Measurements from ENCODE around the gene LENG1.
A peak's percentile ranks its signal among the peaks of the same experiment; 100 is the strongest.

The LENG1 gene

DNA sequence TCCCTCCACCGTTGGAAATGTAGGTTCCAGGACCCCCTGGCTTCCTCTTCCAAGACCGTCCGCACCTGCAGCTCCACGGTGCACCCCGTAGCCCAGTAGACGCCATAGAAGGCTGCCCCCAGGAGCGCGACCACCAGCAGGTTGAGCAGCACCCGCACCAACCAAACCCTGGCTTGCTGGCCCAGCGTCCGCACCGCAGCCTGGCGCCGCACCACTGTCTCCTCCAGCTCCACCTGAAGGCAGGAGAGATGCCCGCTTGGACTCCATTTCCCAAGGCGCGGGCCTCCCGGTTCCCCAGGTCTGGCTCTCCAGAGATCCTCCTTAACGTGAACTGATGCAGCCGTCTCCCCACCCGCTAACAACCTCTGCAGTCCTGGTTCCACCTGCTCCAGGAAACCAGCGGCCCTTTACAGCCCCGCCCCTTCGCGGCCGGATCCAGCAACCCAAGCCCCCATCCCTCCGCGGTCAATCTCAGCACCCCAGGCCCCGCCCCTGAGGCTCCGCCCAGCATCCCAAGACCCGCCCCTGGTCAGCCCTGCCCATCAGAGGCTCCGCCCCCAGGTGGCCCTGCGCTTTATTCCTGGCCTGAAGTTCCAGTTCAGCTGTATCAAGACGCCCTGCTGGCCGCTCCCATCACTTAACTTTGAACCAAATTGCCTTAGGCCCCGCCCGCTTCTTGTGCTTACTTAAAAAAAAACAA lies 5.0 kb upstream of the LENG1 start:
- DNase-seq (ENCODE audit: low read depth): peak; percentile 20

DNA sequence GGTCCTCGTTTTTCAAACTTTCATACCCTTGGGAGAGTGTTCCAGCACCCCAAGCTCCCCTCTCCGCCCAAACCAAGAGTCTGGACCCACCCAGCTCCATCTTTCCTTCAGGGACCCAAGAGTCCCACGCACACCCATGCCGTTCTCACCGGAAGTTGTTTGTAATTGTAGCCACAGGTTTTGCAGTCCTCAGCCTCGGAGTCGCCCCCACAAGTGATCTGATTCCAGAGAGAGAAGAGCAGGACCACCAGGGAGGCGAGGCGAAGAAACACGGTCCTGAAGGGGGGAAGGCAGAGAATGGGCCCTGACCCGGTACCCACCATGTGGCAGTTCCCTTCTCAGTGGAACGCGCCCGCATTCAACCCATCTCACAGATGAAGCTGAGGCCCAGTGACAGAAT lies 3.4 kb upstream of the LENG1 start:
- DNase-seq (ENCODE audit: low read depth): no peak

DNA sequence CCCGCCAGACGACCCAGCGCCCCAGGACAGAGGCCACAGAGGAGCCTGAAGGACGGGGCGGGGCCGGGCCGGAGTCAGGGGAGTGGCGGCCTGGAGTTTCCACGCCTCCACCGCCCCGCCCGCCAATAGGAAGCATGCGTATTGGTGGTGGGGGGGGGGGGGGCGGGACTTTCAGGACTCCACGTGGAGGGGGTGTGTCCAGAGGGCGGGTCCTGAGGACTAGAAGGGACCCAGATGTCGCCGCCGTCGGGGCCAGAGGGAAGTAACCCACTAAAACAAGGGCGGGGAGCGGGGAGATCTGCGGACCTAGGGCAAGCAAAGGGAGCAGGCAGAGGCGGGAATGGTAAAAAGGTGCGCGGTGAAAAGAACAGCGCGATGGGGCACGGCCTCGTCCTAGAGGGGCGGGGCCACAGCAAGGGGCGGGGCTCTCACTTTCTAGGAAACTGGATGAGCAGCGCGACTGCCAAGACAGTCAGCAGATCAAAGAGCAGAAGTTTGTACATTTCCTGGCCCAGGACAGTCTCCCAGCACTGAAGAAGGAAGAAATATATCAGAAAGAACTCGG lies 2.8 kb upstream of the LENG1 start:
- DNase-seq (ENCODE audit: low read depth): peak; percentile 72

DNA sequence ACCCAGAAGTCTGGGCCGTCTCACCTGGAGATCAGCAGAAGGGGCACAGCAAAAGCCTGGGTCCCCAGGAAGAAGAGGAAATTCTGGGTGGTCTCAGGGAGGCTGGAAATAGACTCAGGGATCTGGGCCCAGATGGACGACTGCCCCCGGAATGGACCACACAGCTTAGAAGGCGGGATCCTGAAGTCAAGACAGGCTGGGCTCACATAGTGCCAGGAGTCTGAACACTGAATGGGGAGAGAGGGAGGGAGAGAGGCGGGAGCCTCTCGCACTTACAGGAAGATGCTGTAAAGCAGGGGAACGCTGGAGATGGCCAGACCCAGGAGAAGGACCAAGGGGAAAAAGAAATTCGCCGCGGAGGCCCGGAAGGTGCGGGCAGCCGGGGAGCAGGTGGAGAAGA lies 1.3 kb upstream of the LENG1 start:
- no peak for DNase-seq (ENCODE audit: low read depth)

DNA sequence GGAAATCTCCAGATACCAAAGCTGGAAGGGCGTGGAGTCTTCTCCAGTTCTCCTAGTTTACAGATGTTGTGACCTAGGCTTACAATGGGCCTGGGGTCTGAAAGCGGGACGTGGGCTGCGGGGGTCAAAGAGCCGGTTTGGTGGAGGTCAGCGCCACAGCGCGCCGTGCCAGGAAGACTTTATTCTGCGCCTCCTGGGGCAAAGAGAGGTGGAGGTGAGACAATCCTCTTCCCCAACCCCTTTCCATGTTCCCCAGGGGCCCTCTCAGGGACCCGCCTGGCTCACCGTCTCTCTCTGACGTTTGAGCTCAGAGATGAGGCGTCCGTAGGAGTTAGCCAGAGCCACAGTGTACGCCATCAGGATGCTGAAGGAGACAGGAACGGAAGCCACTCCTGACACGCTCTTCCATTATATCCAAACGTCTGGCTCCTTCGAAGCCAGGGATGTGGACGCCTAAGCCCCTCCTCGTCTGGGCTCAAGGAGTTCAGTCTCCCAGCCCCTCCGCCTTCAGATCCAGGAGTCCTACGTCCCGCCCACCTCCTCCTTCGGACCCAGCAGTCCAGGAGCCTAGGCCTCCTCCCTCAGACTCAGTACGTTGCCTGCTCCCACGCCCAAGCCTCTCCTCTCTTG lies 776 bp upstream of the LENG1 start:
- peak; percentile 34 for DNase-seq (ENCODE audit: low read depth)

DNA sequence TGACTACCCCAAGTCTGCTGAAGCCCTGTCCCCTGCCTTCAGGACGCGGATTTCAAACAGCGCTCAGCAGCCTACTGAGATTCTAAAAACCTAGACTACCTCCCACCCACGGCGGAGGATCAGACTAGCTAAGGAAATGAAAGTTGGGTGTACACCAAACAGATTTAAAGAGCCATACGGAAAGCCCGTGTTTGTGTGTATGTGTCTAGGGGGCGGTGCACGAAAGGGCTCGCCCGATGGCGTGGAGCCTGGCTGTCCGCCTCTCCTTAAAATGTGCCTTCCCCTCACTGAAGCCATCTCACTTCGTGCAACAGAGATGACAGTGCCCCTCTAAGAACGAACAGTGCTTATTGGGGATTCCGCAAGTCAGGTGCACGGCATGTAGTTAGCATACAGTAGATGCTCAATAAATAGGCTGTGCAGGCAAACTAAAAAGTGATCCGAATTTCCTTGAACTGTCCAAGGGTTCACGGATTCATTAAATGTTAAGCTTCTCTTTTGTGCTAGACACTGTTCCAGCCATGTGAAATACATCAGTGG lies 639 bp downstream of the LENG1 start:
- peak; percentile 40 for DNase-seq (ENCODE audit: low read depth)

DNA sequence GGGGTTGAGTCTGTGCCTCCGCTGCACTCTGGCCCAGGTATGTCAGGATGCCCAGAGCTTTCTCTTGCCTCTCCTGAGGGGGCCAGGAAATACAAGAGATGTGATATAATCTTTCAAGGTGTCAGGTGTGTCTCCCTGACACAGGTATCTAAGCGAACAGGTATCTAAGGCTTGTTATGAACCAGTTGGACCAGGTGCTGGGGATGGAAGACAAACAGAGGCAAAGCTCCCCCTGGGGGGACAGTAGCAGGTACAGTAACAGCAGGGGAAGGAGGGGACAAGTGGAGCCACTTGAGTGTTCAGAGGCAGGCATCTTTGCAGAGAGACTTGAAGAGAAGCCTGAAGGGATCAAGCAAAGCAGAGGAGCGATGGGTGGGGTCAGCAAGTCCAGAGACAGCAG lies 2.6 kb downstream of the LENG1 start:
- DNase-seq (ENCODE audit: low read depth): no peak

DNA sequence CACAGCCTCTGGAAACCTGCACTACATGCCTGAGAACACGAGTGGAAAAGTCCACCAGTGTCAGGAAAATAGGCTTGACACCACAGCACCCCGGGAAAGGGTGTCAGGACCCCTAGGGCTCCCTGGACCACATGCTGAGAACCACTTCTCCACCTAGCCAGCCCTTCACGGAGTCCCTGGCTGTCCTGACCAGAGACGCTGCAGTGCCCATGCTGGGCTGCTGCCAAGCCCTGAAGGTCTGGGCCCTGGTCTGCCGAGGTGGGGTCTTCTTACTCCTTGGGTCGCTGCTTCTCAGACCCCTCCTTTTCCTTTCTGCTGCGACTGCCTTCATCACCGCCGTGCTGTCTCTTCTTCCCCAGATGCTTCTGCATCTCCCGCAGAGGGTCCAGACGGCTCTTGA lies 3.0 kb downstream of the LENG1 start:
- DNase-seq (ENCODE audit: low read depth): no peak

DNA sequence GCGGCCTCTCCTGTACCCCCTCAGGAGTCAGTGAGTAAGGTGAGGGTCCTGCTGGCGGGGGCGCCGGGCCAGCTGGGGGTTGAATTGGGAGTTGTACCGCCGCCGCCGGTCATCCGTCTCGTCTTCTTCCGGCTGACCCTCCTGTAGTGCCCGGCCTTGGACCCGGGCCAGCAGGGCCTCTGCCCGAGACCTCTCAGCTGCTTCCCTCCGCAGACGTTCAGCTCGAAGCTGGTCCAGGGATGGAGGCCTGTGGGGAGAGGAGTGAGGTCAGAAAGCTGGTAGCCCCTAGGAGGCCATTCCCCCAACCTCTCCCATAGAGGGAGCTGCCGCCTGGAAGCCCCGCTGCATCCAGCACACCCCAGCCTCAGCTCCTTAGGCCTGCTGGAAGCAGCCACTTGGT lies 3.8 kb downstream of the LENG1 start:
- no peak for DNase-seq (ENCODE audit: low read depth)

DNA sequence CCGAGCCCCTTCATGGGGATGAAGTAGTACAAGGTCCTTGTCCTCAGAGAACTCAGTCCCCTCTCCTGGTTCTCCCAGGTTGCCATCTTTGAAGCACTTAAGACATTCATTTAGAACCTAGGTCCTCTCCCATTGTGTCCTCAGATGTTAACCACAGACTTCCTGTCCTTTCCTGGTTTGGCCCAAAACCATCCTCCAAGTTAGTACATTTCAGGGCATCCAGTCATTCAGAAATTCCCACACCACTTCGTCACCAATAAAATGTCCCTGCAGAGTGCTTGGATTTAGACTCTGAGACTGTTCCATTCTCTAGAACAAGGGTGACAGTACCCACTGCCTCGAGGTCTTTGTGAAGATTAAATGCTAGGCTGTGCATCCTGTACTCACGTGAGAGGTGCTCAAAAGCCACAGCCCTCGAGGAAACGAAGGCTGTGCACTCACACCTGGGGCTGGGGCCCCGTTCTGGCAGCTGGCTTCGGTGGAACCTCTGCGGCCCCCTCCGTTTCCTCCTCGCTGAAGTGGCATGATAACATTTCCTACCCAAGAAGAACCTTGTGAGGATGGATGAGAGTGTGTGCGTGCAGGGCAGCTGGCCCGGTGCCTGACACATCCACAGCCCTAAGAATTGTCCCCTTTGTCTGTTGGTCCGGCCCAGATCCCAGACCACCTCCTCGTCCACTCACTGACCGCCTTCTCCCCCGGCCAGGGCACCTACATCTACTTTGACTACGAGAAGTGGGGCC lies 4.7 kb downstream of the LENG1 start:
- peak; percentile 50 for DNase-seq (ENCODE audit: low read depth)

DNA sequence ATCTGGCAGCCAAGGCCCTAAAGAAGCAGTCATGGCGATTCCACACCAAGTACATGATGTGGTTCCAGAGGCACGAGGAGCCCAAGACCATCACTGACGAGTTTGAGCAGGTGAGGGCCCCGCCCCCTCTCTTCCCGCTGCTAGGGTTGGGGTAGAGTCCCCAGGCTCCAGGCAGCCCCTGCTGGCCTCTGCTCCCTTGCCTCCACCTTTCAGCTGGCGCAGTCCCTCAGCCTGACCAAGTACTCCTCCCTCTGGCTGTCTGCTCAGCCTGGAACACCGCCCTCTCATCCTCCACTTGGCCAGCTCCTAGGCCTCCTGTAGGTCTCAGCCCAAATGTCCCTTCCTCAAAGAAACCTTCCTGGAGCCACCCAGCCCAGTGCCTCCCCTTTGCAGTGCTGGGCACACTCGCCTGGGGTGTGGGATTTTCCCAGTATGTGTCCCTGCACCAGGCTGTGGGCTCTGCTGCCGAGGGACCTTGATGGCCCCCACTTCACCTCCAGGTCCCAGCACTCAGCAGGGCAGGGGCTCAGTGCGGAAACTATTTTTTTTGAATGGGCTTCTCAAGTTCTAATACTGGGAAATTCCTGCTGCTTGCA lies 5.7 kb downstream of the LENG1 start:
- no peak for DNase-seq (ENCODE audit: low read depth)

DNA sequence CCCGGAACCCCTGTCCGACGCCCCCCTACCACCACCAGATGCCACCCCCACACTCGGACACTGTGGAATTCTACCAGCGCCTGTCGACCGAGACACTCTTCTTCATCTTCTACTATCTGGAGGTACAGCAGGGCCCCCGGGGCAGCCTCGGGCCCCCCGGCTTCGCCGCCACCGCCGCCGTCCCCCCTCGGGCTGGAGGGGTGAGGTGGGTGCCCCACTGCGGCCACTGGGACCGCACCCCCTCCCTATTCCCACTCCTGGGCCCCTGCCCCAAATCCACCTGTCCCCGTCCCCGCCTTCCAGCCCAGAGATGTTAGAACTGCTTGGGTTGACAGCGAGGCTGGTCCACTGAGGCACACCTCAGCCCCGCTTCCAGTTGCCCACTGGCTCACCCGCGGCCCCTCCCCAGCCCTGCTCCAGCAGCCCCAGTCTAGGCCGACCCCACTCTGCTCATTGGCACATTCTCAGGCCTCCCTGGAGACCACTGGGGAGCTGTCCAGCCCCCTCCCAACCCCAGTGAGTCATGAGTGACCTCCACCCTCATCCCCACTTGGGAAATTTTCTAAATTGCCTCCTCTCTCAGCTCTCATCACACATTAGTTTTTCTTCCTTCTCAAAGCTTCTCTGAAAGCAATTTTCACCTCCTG lies 6.5 kb downstream of the LENG1 start:
- no peak for DNase-seq (ENCODE audit: low read depth)

DNA sequence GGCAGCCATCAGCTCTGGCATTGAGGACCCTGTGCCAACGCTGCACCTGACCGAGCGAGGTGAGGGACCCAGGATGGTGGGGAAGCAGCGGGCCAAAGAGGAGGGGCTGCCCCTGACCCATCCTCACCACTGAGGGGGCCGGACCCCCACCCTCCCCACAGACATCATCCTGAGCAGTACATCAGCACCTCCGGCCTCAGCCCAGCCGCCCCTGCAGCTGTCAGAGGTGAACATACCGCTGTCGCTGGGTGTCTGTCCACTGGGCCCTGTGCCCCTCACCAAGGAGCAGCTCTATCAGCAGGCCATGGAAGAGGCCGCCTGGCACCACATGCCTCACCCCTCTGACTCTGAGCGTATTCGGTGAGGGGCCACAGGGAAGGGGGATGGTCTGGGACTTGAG lies 7.3 kb downstream of the LENG1 start:
- no peak for DNase-seq (ENCODE audit: low read depth)

DNA sequence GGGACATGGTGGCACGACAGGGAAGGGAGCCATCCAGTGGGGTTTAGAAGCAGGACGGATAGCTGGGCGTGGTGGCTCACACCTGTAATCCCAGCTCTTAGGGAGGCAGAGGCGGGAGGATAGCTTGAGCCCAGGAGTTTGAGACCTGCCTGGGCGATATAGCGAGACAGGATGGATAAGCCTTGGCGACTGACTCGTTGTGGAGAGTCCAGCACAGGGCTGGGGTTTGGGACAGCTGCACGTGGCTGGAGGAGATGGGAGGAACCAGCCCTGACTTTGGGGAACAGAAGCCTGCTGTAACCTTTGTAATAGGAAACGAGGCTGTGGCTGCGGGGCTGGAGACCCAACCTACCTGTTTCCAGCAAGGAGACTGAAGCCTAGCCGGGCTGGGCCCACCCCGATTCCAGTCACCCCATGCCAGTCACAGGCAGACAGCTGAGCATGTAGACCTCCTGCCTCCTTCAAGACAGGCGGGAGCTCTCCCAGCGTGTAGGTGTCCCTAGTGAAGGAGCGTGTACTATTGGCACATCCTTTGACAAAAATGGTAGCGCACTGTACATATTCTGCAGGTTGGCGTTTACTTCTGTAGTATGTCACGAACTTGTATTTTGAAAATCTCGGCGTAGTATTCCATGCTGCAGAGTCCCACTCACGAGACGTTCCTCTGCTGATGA lies 8.0 kb downstream of the LENG1 start:
- no peak for DNase-seq (ENCODE audit: low read depth)

DNA sequence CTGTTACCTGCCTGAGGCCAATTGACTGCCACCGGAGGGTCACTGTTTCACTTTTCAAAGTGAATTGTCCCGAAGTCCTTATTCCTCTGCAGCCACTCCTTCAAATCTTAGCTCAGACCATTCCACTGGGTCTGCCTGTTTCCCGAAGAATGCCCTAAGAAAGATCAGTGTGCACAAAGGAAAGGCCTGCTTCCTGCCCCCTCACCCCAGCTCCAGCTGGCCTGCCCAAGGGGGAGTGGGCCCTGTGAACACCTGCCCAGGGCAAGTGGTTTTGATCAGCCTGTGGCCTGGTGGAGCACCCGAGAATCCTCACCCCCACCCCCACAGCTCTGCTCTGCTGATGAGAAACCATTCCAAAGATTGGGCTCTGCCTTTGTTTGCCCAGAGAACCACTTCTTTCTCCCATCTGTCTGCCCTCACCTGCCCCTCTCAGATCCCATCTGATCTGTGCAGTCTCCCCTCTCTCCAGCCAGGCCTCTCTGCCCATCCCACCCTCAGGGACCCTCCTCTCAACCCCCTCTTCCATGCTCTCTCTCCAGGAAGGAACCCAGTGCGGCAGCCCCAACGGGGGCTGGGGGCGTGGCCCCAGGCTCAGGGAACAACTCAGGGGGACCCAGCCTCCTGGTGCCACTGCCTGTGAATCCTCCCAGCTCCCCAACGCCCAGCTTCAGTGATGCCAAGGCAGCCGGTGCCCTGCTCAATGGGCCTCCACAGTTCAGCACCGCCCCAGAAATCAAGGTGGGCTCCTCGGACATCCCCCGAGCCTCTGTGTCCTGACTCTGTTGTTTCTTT lies 10.3 kb downstream of the LENG1 start:
- DNase-seq (ENCODE audit: low read depth): no peak

DNA sequence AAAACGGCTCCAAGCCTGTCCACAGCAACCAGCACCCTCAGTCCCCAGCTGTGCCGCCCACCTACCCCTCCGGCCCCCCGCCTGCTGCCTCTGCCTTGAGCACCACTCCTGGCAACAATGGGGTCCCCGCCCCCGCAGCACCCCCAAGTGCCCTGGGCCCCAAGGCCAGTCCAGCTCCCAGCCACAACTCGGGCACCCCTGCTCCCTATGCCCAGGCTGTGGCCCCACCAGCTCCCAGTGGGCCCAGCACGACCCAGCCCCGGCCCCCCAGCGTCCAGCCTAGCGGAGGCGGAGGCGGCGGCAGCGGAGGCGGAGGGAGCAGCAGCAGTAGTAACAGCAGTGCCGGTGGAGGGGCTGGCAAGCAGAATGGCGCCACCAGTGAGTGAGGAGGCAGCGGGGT lies 11.4 kb downstream of the LENG1 start:
- DNase-seq (ENCODE audit: low read depth): no peak

DNA sequence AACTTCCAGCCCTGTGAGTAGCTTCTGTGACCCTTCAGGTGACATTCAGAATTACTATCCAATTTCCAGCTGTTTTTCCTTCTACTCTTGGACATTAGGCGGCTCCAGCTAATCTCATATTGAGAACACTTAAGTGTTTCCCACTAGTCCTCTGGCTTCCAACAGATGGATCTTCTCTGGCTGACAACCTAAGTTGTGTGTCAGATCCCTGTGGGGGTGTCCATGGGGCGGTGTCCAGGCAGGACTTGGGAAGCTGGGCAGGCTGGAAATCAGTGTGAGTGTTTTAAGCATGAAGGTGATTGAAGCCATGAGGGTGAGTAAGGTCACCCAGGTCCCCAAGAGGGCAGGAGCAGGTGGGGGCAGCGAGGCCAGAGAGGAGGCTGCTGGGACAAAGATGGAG lies 11.8 kb downstream of the LENG1 start:
- no peak for DNase-seq (ENCODE audit: low read depth)

DNA sequence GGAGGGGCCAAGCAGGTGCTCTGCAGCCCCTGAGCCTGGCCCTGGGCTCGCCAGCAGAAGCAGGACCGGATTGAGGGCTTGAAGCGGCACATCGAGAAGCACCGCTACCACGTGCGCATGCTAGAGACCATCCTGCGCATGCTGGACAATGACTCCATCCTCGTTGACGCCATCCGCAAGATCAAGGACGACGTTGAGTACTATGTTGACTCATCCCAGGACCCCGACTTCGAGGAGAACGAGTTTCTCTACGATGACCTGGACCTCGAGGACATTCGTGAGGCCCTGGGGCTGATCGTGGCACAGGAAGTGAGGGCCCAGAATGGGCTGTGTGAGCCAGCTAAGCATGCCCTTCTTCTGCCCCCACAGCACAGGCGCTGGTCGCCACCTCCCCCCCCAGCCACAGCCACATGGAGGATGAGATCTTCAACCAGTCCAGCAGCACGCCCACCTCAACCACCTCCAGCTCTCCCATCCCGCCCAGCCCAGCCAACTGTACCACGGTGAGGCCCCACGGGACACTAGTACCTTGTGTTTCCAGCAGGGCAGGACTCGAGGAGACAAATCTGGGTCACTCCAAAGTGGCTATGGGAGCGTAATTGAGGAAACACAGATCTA lies 13.9 kb downstream of the LENG1 start:
- DNase-seq (ENCODE audit: low read depth): no peak

DNA sequence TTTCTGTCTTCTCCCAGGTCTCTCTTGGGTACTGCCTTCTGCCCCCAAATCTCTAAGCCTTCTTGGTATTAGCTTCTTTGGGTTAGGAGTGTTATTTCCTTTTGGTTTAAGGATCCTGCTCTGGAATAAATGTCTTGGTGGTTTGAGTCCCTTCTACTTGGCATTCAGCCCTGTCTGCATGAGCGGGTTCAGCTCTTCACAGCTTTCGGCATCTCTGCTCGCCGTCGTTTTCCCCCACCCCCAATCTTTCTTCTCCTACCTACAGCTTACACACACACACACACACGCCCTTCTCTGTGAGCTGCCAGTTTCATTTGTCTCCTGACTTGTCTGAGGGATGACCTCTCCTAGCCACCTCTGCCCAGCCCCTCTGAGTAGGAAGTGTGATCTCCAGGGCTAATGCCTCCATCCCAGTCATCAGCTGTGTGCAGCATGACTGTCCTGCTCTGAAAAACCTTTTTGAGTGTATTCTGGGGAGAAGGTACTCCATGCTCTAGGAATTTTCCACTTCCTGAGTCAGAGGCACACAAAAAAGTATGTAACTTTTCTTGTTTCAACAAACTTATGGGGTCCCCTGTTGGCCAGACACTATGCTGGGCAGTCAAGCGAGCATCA lies 17.2 kb downstream of the LENG1 start:
- DNase-seq (ENCODE audit: low read depth): peak; percentile 31

DNA sequence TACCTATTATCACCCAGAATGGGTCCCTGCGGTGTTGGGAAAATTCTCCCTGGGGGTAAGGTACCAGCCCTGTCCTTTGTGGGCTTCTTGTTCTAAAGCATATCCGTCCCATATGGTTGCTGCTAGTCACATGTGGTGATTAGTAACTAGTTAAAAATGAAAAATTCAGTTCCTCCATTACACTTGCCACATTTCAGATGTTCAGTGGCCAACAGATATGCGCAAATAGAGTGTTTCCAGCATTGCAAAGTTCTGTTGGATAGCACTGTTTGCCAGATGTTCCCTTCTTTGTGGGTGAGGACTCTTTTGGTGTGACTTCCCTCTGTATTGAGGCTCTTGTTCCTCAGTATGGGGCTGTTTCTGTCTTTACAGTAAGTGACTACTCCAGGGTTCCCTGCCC lies 18.2 kb downstream of the LENG1 start:
- DNase-seq (ENCODE audit: low read depth): peak; percentile 12

Data from iris pigment epithelial cell (primary cell).